Measurements from ENCODE around the gene KIF20A. TPM values are rescaled to one million over a fixed set of nuclear protein-coding genes. Genes with fewer than 3 reads are reported as not detected.

KIF20A gene
- total RNA-seq, 1 experiment from 2014 or later, result 81.9 TPM

- CTCF ChIA-PET, result no interaction called here
- peaks cover 88% of the 10 kb centered on the region for H3K36me3 Mint-ChIP-seq
- no peaks in the 10 kb centered on the region for H3K9me3 Mint-ChIP-seq
- H3K4me1 Mint-ChIP-seq, result no peaks in the 10 kb centered on the region
- POLR2A ChIA-PET, result no interaction called here
- no peak overlapping the region for H3K4me3 Mint-ChIP-seq
- no peak for TF ChIP-seq ZBTB21 (CRISPR knock-in tag; IDR thresholded peaks at IDR 0.05; ENCODE audit: borderline replicate concordance)
- no peak for TF ChIP-seq STAT6 (CRISPR knock-in tag; conservative IDR thresholded peaks at IDR 0.05; ENCODE audit: low read depth)
- no peak for TF ChIP-seq KAT7 (CRISPR knock-in tag; IDR thresholded peaks at IDR 0.05; ENCODE audit: borderline replicate concordance)
- TF ChIP-seq, protein P1, sequence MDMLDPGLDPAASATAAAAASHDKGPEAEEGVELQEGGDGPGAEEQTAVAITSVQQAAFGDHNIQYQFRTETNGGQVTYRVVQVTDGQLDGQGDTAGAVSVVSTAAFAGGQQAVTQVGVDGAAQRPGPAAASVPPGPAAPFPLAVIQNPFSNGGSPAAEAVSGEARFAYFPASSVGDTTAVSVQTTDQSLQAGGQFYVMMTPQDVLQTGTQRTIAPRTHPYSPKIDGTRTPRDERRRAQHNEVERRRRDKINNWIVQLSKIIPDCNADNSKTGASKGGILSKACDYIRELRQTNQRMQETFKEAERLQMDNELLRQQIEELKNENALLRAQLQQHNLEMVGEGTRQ (CRISPR knock-in tag; IDR thresholded peaks at IDR 0.05), result no peak
- no peak for TF ChIP-seq ZNF232 (CRISPR knock-in tag; IDR thresholded peaks at IDR 0.05)
- TF ChIP-seq OVOL2 (CRISPR knock-in tag; IDR thresholded peaks at IDR 0.05; ENCODE audit: borderline replicate concordance), result no peak
- no peak for TF ChIP-seq SP1 (CRISPR knock-in tag; conservative IDR thresholded peaks at IDR 0.05)
- TF ChIP-seq NFYB (CRISPR knock-in tag; conservative IDR thresholded peaks at IDR 0.05; ENCODE audit: low read depth), result no peak
- TF ChIP-seq HMGA2 (CRISPR knock-in tag; IDR thresholded peaks at IDR 0.05), result no peak
- TF ChIP-seq SMAD4 (CRISPR knock-in tag; IDR thresholded peaks at IDR 0.05), result no peak
- no peak for TF ChIP-seq PRRX2 (CRISPR knock-in tag; IDR thresholded peaks at IDR 0.05)
- no peak for TF ChIP-seq JAZF1 (CRISPR knock-in tag; IDR thresholded peaks at IDR 0.05)
- TF ChIP-seq, protein P2, sequence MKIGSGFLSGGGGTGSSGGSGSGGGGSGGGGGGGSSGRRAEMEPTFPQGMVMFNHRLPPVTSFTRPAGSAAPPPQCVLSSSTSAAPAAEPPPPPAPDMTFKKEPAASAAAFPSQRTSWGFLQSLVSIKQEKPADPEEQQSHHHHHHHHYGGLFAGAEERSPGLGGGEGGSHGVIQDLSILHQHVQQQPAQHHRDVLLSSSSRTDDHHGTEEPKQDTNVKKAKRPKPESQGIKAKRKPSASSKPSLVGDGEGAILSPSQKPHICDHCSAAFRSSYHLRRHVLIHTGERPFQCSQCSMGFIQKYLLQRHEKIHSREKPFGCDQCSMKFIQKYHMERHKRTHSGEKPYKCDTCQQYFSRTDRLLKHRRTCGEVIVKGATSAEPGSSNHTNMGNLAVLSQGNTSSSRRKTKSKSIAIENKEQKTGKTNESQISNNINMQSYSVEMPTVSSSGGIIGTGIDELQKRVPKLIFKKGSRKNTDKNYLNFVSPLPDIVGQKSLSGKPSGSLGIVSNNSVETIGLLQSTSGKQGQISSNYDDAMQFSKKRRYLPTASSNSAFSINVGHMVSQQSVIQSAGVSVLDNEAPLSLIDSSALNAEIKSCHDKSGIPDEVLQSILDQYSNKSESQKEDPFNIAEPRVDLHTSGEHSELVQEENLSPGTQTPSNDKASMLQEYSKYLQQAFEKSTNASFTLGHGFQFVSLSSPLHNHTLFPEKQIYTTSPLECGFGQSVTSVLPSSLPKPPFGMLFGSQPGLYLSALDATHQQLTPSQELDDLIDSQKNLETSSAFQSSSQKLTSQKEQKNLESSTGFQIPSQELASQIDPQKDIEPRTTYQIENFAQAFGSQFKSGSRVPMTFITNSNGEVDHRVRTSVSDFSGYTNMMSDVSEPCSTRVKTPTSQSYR (CRISPR knock-in tag; IDR thresholded peaks at IDR 0.05), result no peak
- TF ChIP-seq ATF1 (CRISPR knock-in tag; IDR thresholded peaks at IDR 0.05), result no peak
- TF ChIP-seq RELA (CRISPR knock-in tag; IDR thresholded peaks at IDR 0.05; ENCODE audit: borderline replicate concordance), result no peak
- TF ChIP-seq NFATC4 (CRISPR knock-in tag; IDR thresholded peaks at IDR 0.05), result no peak
- no peak for TF ChIP-seq ZNF425 (CRISPR knock-in tag; conservative IDR thresholded peaks at IDR 0.05)
- no peak for TF ChIP-seq E2F4 (CRISPR knock-in tag; IDR thresholded peaks at IDR 0.05; ENCODE audit: borderline replicate concordance, low read depth)
- DNase-seq (ENCODE audit: low spot score), result no peak
- H3K27me3 Mint-ChIP-seq (ENCODE audit: low read depth), result no peaks in the 10 kb centered on the region
- no peak overlapping the region for H3K27ac Mint-ChIP-seq
- no peak for ATAC-seq
Observed at GRCh38 chr5:138169124-138169523, 9.8 kb upstream of the KIF20A start.
